Aorta (tissue), 5 donors: ENCODE results near the gene ETV6. TPM values are rescaled to one million over a fixed set of nuclear protein-coding genes. Genes with fewer than 3 reads are reported as not detected.

Experiments
- ATAC-seq: fragments of 200-7000 bp; cut with Tn5 transposase; one replicate; pipeline ENCODE4 v1.9.1; 2022; ENCODE audit warnings: moderate library complexity; ENCODE audit not compliant: low FRiP score
- DNase-seq, 2 donors: peaks; one replicate each; pipeline ENCODE4 v3.0.0-alpha.2; 2020
- H3K27ac ChIP-seq, 2 donors: one replicate each; pipeline ENCODE4 v1.5.1; 2013; ENCODE audit warnings: low read length in 2 of 2, mild to moderate bottlenecking in 2 of 2, moderate library complexity in 2 of 2, control low read depth in 1 of 2, inconsistent platforms in 1 of 2, low read depth in 1 of 2
- H3K27me3 ChIP-seq, 2 donors: one replicate each; pipeline ENCODE4 v1.6.1; 2013; ENCODE audit warnings: control low read depth in 1 of 2, low read length in 1 of 2, mild to moderate bottlenecking in 1 of 2, moderate library complexity in 1 of 2; ENCODE audit not compliant: insufficient read depth in 2 of 2, control insufficient read depth in 1 of 2
- H3K36me3 ChIP-seq, 2 donors: one replicate each; pipeline ENCODE4 v1.6.1; 2013; ENCODE audit warnings: control low read depth in 1 of 2, low read length in 1 of 2, mild to moderate bottlenecking in 1 of 2; ENCODE audit not compliant: insufficient read depth in 2 of 2, control insufficient read depth in 1 of 2
- H3K4me1 ChIP-seq, 2 donors: one replicate each; pipeline ENCODE4 v1.6.1; 2013; ENCODE audit warnings: low read length in 2 of 2, control low read depth in 1 of 2, mild to moderate bottlenecking in 1 of 2, moderate library complexity in 1 of 2; ENCODE audit not compliant: insufficient read depth in 2 of 2, control insufficient read depth in 1 of 2
- H3K4me3 ChIP-seq, 2 donors: one replicate each; pipeline ENCODE4 v1.5.1; 2013; ENCODE audit warnings: low read length in 2 of 2, control low read depth in 1 of 2, mild to moderate bottlenecking in 1 of 2
- H3K9me3 ChIP-seq: one replicate; pipeline ENCODE4 v1.6.1; 2013; ENCODE audit warnings: mild to moderate bottlenecking, low read length; ENCODE audit not compliant: control insufficient read depth
- WGBS, 2 donors: extraction: QIAGEN DNeasy Blood & Tissue Kit; methylation state at CpG; one replicate each; pipeline ENCODE4 v1.1.7; 2013; 5-methylcytosine and 5-hydroxymethylcytosine counted together
- intact Hi-C, 2 donors: fragments of 100-400 bp; cut with DNase I; formaldehyde crosslinking; loops; one replicate each; pipeline versions ENCODE4 v1.14.2 to v1.15.0; 2022
- polyA plus RNA-seq, 2 donors: library from polyadenylated mRNA; stranded (reverse); fragments of 200-250 nt; gene quantifications; one replicate each; pipeline ENCODE4 v1.2.3, GENCODE V29; 2013
- total RNA-seq, 2 donors: library from RNA; stranded (reverse); fragmentation: NEBNext Ultra II Directional; extraction: Animal tissue kit (Norgen Biotek cat#: 25700); gene quantifications; one replicate each; pipeline ENCODE4 v1.2.1, GENCODE V29; 2021
- donor health status: healthy with polysubstance abuse.
- donor health status: Bipolar disorder and iron deficiency.
- donor health status: DM: no; HTN: no; CAD: no.
- donor health status: DM: no; HTN: no; CAD: no.
- donor health status: DM: yes; HTN: yes; CAD: no.

The ETV6 gene
- total and polyA plus RNA-seq, 4 donors, result 6.9 to 113 (median 46.7) TPM

DNA sequence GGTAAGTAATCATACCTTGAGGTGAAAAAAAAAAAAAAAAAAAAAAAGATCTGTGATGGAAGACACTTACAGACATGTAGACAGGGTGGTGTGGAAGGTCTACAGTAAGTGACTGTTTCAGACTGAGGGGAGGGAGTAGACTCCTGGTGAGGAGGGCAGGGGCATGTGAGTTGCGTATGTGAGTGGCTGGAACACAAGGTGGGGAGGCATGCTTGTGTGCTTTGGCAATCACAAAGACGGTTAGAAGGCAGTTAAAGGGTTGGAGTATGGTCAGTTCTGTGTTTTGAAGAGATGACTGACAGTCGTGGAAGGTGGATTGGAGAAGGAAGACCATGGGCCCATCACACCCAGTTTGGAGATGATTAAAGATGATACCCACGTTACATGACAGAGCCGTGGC is 65.2 kb downstream of the ETV6 start:
- 83 to 88% methylated on average over 5 of the region's 5 CpGs for WGBS, 2 donors
- Histone ChIP-seq H3K9me3 (no peaks in the 10 kb centered on the region), H3K4me3 (no peak overlapping the region), H3K4me1 (peaks cover 8% of the 10 kb centered on the region in 2 donors), H3K27ac (no peak overlapping the region), H3K36me3 (no peaks in the 10 kb centered on the region), H3K27me3 (no peaks in the 10 kb centered on the region)
- ATAC-seq, result no peak
- intact Hi-C loops, result no loop called here
- no peak for DNase-seq

- Histone ChIP-seq H3K4me3 (no peak overlapping the region), H3K9me3 (no peaks in the 10 kb centered on the region), H3K27me3 (no peaks in the 10 kb centered on the region), H3K27ac (no peak overlapping the region), H3K4me1 (peaks cover 9 to 10% of the 10 kb centered on the region in 2 donors), H3K36me3 (no peaks in the 10 kb centered on the region)
- DNase-seq (no peak), ATAC-seq (no peak)
- 78 to 86% methylated on average over 4 of the region's 4 CpGs for WGBS, 2 donors
- intact Hi-C loops, result no loop called here
These were observed 66.1 kb downstream of the ETV6 start for GRCh38 chr12:11715621-11716020.

GRCh38 chr12:11716794-11717518 is 67.5 kb downstream of the ETV6 start:
- H3K27ac ChIP-seq, result peak overlapping the region in 1 of 2 donors; percentile 23
- no peak for ATAC-seq
- H3K9me3 ChIP-seq, result no peaks in the 10 kb centered on the region
- 71 to 74% methylated on average over 8 of the region's 8 CpGs for WGBS, 2 donors
- no peak overlapping the region for H3K4me3 ChIP-seq
- no peaks in the 10 kb centered on the region for H3K27me3 ChIP-seq
- H3K4me1 ChIP-seq, result peaks cover 9 to 10% of the 10 kb centered on the region in 2 donors
- DNase-seq, result no peak
- no peaks in the 10 kb centered on the region for H3K36me3 ChIP-seq
- intact Hi-C loops, result no loop called here

GRCh38 chr12:11717519-11717961 is 68.1 kb downstream of the ETV6 start:
- DNase-seq (no peak), ATAC-seq (no peak)
- no peak overlapping the region for H3K4me3 ChIP-seq
- no peaks in the 10 kb centered on the region for H3K9me3 ChIP-seq
- no peaks in the 10 kb centered on the region for H3K36me3 ChIP-seq
- H3K27ac ChIP-seq, result no peak overlapping the region
- intact Hi-C loops, result no loop called here
- peaks cover 9 to 10% of the 10 kb centered on the region in 2 donors for H3K4me1 ChIP-seq
- H3K27me3 ChIP-seq, result no peaks in the 10 kb centered on the region
- WGBS, 2 donors, result 87% methylated on average over 8 of the region's 8 CpGs

- intact Hi-C loops, result no loop called here
- Histone ChIP-seq H3K27me3 (no peaks in the 10 kb centered on the region), H3K36me3 (no peaks in the 10 kb centered on the region), H3K9me3 (no peaks in the 10 kb centered on the region), H3K4me3 (no peak overlapping the region), H3K27ac (no peak overlapping the region), H3K4me1 (peaks cover 7 to 9% of the 10 kb centered on the region in 2 donors)
- no peak for DNase-seq
- 93 to 94% methylated on average over 3 of the region's 3 CpGs for WGBS, 2 donors
- no peak for ATAC-seq
These were observed 68.6 kb downstream of the ETV6 start for GRCh38 chr12:11718105-11718504.

DNA sequence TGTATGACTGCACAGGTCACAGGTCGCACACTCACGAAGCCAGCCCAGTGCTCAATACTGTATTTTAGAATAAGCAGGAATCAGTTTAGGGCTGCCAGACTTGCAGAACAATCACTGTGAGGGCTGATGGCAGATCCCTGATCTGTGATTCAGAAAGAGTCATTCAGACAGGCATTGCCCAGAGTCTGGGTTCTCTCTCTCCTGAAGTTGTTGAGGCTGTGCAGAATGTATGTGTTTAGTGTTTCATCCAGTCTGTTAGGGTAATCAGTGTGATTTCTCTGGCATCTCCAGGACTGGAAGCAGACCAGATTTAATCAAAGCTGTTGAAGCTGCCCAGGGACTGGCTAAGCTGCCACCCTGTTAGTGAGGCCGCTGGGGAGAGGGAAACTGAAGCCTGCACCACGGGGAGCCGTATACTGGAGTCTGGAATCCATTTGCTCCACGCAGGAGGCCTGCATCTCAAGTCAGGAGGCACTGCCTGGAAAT is 69.3 kb downstream of the ETV6 start:
- H3K9me3 ChIP-seq, result no peaks in the 10 kb centered on the region
- peaks cover 7 to 9% of the 10 kb centered on the region in 2 donors for H3K4me1 ChIP-seq
- H3K27me3 ChIP-seq, result no peaks in the 10 kb centered on the region
- H3K27ac ChIP-seq, result peak overlapping the region in 1 of 2 donors; percentile 77
- no peak overlapping the region for H3K4me3 ChIP-seq
- H3K36me3 ChIP-seq, result no peaks in the 10 kb centered on the region
- no peak for DNase-seq
- ATAC-seq, result no peak
- intact Hi-C loops, result no loop called here
- WGBS, 2 donors, result 27 to 30% methylated on average over 6 of the region's 6 CpGs

DNA sequence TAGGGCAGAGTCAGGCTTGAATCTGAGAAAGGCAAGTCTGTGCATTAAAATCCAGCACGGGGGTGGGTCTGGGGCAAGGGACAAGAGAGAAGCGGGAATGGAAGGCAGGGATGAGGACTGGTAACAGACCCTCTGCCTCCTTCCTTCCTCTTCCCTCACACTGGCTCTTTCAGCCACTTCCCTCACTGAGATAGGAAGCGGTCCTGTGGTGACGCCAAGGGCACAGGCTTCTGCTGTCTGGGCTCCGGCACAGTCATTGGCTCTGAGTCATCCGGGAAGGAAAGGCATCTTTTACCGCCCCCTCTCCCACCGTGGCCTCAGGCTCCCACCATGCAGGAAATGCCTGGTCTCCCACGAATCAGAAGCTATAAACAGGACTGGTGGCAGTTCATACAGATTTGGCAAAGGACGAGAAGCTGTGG is 70.2 kb downstream of the ETV6 start:
- no peaks in the 10 kb centered on the region for H3K36me3 ChIP-seq
- H3K4me1 ChIP-seq, result peaks cover 4 to 9% of the 10 kb centered on the region in 2 donors
- H3K27me3 ChIP-seq, result no peaks in the 10 kb centered on the region
- intact Hi-C loops, result loop anchor here in 1 of 2 donors (2.0 kb wide), 1 partner anchor 13 kb away; no protein-coding TSS in a partner anchor
- WGBS, 2 donors, result 22% methylated on average over 10 of the region's 10 CpGs
- H3K27ac ChIP-seq, result peak overlapping the region in 1 of 2 donors; percentile 43
- ATAC-seq (peak; percentile 74), DNase-seq (peak; percentile 86 to 90)
- H3K4me3 ChIP-seq, result no peak overlapping the region
- no peaks in the 10 kb centered on the region for H3K9me3 ChIP-seq

DNA sequence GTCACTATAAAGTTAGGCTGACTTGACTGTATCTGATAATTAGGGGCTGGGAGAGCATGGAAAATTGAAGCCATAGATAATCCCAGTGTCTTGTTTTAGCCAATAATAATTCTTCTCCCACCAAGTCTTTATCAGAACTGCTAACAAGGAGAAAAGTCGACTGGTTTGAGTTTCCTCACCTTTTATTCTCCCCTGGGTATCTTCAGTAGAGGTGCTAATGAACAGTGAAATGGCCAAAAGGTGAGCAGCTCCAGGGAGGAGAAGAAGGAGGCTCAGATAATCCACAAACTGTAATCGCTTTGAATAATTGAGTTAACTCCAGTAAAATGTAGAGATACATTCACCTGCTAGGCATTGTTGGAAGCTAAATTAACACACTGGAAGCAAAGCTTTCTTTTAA is 72.6 kb downstream of the ETV6 start:
- Histone ChIP-seq H3K4me3 (no peak overlapping the region), H3K4me1 (peaks cover 2 to 9% of the 10 kb centered on the region in 2 donors), H3K27me3 (no peaks in the 10 kb centered on the region), H3K36me3 (no peaks in the 10 kb centered on the region), H3K9me3 (no peaks in the 10 kb centered on the region), H3K27ac (no peak overlapping the region)
- DNase-seq (no peak), ATAC-seq (no peak)
- WGBS, 2 donors, result 54 to 63% methylated on average over 2 of the region's 2 CpGs
- intact Hi-C loops, result no loop called here

GRCh38 chr12:11722578-11723138 is 73.2 kb downstream of the ETV6 start:
- Histone ChIP-seq H3K36me3 (no peaks in the 10 kb centered on the region), H3K27me3 (no peaks in the 10 kb centered on the region), H3K9me3 (no peaks in the 10 kb centered on the region), H3K4me3 (no peak overlapping the region), H3K4me1 (peaks cover 2 to 9% of the 10 kb centered on the region in 2 donors), H3K27ac (peak overlapping the region in 1 of 2 donors; percentile 49)
- WGBS, 2 donors, result 67 to 72% methylated on average over 8 of the region's 8 CpGs
- no peak for ATAC-seq
- intact Hi-C loops, result no loop called here
- no peak for DNase-seq
